K562 (cell line): ENCODE measurements around the gene SLC26A11. TPM values are rescaled to one million over a fixed set of nuclear protein-coding genes. Genes with fewer than 3 reads are reported as not detected.

Source experiments
- ATAC-seq: fragments of 200-7000 bp; cut with Tn5 transposase; 3 replicates; pipeline ENCODE4 v1.9.1; 2020; ENCODE audit warnings: moderate library complexity
- BruUV-seq: library from RNA; stranded (reverse); fragments of 400-500 nt; replicated peaks from 2 replicates; lab custom pipeline; 2021; lab: Mats Ljungman, UMichigan
- CTCF ChIA-PET: fragments of 300-600 bp; formaldehyde crosslinking; extraction: SDS; loops from one replicate; lab custom pipeline; 2021; ENCODE audit warnings: low intra/inter-chr PET ratio; lab: Yijun Ruan, JAX
- POLR2A ChIA-PET: fragments of 300-600, 350-650 bp; sonication (Branson Sonifier 250); formaldehyde crosslinking; extraction: SDS; loops from one replicate; lab custom pipeline; 2021; ENCODE audit warnings: antibody characterized with exemption, inconsistent platforms; lab: Yijun Ruan, JAX
- DNase-seq, 4 experiments: peaks; one replicate each; pipeline versions ENCODE4 v3.0.0 to v3.0.0-alpha.2; 2011 to 2018; ENCODE audit warnings: low spot score in 3 of 4, mixed read lengths in 3 of 4; ENCODE audit errors: extremely low read depth in 1 of 4
- FAIRE-seq: peaks from 2 replicates; lab custom pipeline; 2011; peaks lifted over from hg19 to GRCh38; lab: Jason Lieb, UNC
- H2AFZ ChIP-seq: 2 replicates; pipeline ENCODE4 v1.6.0; 2011; ENCODE audit warnings: low read depth, low read length, control low read depth, inconsistent platforms
- H3K27ac ChIP-seq: fragments of 200-600 bp; 3 replicates; pipeline ENCODE4 v1.8.0; 2011; ENCODE audit warnings: low read depth, mild to moderate bottlenecking, control low read depth, inconsistent platforms, low read length, moderate library complexity, mixed read lengths; ENCODE audit errors: extremely low read depth
- H3K27me3 ChIP-seq, 2 experiments: fragments of 300-600 bp in 1 of 2; 2 replicates in 1 of 2; 3 replicates in 1 of 2; pipeline versions ENCODE4 v1.6.0 to v1.8.0; 2011; ENCODE audit warnings: inconsistent platforms in 2 of 2, low read length in 2 of 2, mild to moderate bottlenecking in 1 of 2, mixed read lengths in 1 of 2, moderate library complexity in 1 of 2; ENCODE audit not compliant: control insufficient read depth in 2 of 2, insufficient read depth in 2 of 2
- H3K36me3 ChIP-seq: fragments of 300-600 bp; 3 replicates; pipeline ENCODE4 v1.8.0; 2011; ENCODE audit warnings: mild to moderate bottlenecking, low read length, inconsistent platforms; ENCODE audit not compliant: control insufficient read depth, insufficient read depth
- H3K4me1 ChIP-seq, 2 experiments: fragments of 200-600 bp in 1 of 2; replicated peaks in 1 of 2; 2 replicates in 1 of 2; 3 replicates in 1 of 2; pipeline versions ENCODE4 v1.5.1 to v1.8.0; 2011; ENCODE audit warnings: inconsistent platforms in 2 of 2, low read length in 2 of 2, mild to moderate bottlenecking in 1 of 2, mixed read lengths in 1 of 2, moderate library complexity in 1 of 2; ENCODE audit not compliant: control insufficient read depth in 2 of 2, insufficient read depth in 2 of 2
- H3K4me2 ChIP-seq: 2 replicates; pipeline ENCODE4 v1.6.1; 2011; ENCODE audit warnings: low read length, control low read depth, inconsistent platforms, mixed read lengths; ENCODE audit not compliant: insufficient read depth
- H3K4me3 ChIP-seq: fragments of 200-600 bp; sonication (generic), shearing (Covaris generic); 2 replicates; pipeline ENCODE4 v1.5.1; 2016; ENCODE audit warnings: control low read depth, inconsistent platforms
- H3K79me2 ChIP-seq: fragments of 200-600 bp; 3 replicates; pipeline ENCODE4 v1.8.0; 2011; ENCODE audit warnings: low read length, inconsistent platforms; ENCODE audit not compliant: control insufficient read depth, insufficient read depth
- H3K9ac ChIP-seq, 2 experiments: 2 replicates each; pipeline versions ENCODE4 v1.6.0 to v1.6.1; 2011; ENCODE audit warnings: low read depth in 2 of 2, low read length in 2 of 2, control low read depth in 1 of 2, inconsistent platforms in 1 of 2, mild to moderate bottlenecking in 1 of 2, mixed read lengths in 1 of 2; ENCODE audit not compliant: insufficient read depth in 1 of 2
- H3K9me1 ChIP-seq: one replicate; pipeline ENCODE4 v1.6.0; 2011; ENCODE audit warnings: inconsistent platforms, mild to moderate bottlenecking, low read length, moderate library complexity; ENCODE audit not compliant: control insufficient read depth, insufficient read depth
- H3K9me3 ChIP-seq: replicated peaks from 2 replicates; pipeline ENCODE4 v1.5.1; 2011; ENCODE audit warnings: low read depth, low read length, inconsistent platforms; ENCODE audit not compliant: control insufficient read depth, insufficient read depth
- H4K20me1 ChIP-seq: replicated peaks from 2 replicates; pipeline ENCODE4 v1.6.1; 2011; ENCODE audit warnings: low read length, inconsistent platforms, mixed read lengths; ENCODE audit not compliant: control insufficient read depth, insufficient read depth
- CBFA2T3 ChIP-seq: fragments of 450-650 bp; IDR thresholded peaks from 2 replicates; pipeline ENCODE4 v1.6.1; 2017
- CBFB ChIP-seq: sonication (generic); formaldehyde crosslinking; IDR thresholded peaks from 2 replicates; pipeline ENCODE4 v1.4.0; 2020; ENCODE audit warnings: mild to moderate bottlenecking, missing genetic modification reagents
- DDX20 ChIP-seq: fragments of 450-650 bp; IDR thresholded peaks from 2 replicates; pipeline ENCODE4 v1.6.1; 2016; ENCODE audit warnings: missing genetic modification characterization, low read depth, mild to moderate bottlenecking, missing compliant biosample characterization, moderate library complexity
- DIDO1 ChIP-seq: fragments of 450-650 bp; IDR thresholded peaks from 2 replicates; pipeline ENCODE4 v1.6.1; 2016; ENCODE audit warnings: low read depth, missing biosample characterization, missing genetic modification characterization
- FOXJ3 ChIP-seq: sonication (generic); formaldehyde crosslinking; IDR thresholded peaks from 2 replicates; pipeline ENCODE4 v1.4.0; 2020; ENCODE audit warnings: mild to moderate bottlenecking, missing genetic modification reagents
- HEY1 ChIP-seq: fragments of 250-450 bp; sonication (Bioruptor Pico); IDR thresholded peaks from 2 replicates; pipeline ENCODE4 v1.5.0; 2020; ENCODE audit warnings: mild to moderate bottlenecking, moderate library complexity, borderline replicate concordance
- JUNB ChIP-seq: fragments of 450-650 bp; formaldehyde crosslinking; conservative IDR thresholded peaks from 2 replicates; pipeline ENCODE4 v1.4.0; 2020; ENCODE audit warnings: mild to moderate bottlenecking
- POLR2AphosphoS5 ChIP-seq: IDR thresholded peaks from 2 replicates; pipeline ENCODE4 v1.6.1; 2011; ENCODE audit warnings: mild to moderate bottlenecking, low read depth, low read length, moderate library complexity; ENCODE audit not compliant: control insufficient read depth, insufficient read depth
- RAD21 ChIP-seq, 2 experiments: fragments of 250-450 bp in 1 of 2; fragments of 450-650 bp in 1 of 2; sonication (Bioruptor Pico) in 1 of 2; formaldehyde crosslinking in 1 of 2; IDR thresholded peaks in 1 of 2; conservative IDR thresholded peaks in 1 of 2; 2 replicates each; pipeline versions ENCODE4 v1.4.0 to v1.8.0; 2020 to 2022; ENCODE audit warnings: mild to moderate bottlenecking in 2 of 2, moderate library complexity in 1 of 2
- RBM39 ChIP-seq: fragments of 200-400 bp; formaldehyde crosslinking; optimal IDR thresholded peaks from 2 replicates; pipeline ENCODE3; 2018; ENCODE audit warnings: low read depth, low read length
- ZBTB1 ChIP-seq: sonication (generic); formaldehyde crosslinking; IDR thresholded peaks from 2 replicates; pipeline ENCODE4 v1.8.1; 2023; ENCODE audit warnings: missing genetic modification reagents, low read depth, mild to moderate bottlenecking, borderline replicate concordance
- ZNF146 ChIP-seq: IDR thresholded peaks from one replicate; pipeline ENCODE4 v1.6.1; 2018; ENCODE audit warnings: missing compliant biosample characterization; ENCODE audit not compliant: unreplicated experiment
- ZNF354B ChIP-seq: fragments of 250-450 bp; sonication (Bioruptor Pico); IDR thresholded peaks from 2 replicates; pipeline ENCODE4 v1.4.0; 2020
- ZNF561 ChIP-seq: fragments of 450-650 bp; formaldehyde crosslinking; conservative IDR thresholded peaks from 2 replicates; pipeline ENCODE4 v1.4.0; 2020; ENCODE audit warnings: mild to moderate bottlenecking, moderate library complexity
- WGBS: fragments of 100-300 bp; shearing (Covaris generic); methylation state at CpG from one replicate; pipeline ENCODE4 v1.1.6; 2016; ENCODE audit warnings: low coverage, mixed read lengths; ENCODE audit not compliant: insufficient coverage; ENCODE audit errors: missing lambda C conversion rate; 5-methylcytosine and 5-hydroxymethylcytosine counted together
- in situ Hi-C: fragments of 300-500 bp; cut with MboI; formaldehyde crosslinking; loops from 4 replicates; pipeline ENCODE4 v1.15.0; 2018; ENCODE audit warnings: inconsistent platforms, mixed read lengths
- intact Hi-C: fragments of 100-400 bp; cut with micrococcal nuclease; formaldehyde crosslinking; loops from 2 replicates; pipeline ENCODE4 v1.14.2; 2022
- polyA plus RNA-seq, 8 experiments: library from polyadenylated mRNA; depleted of rRNA in 4 of 8; stranded (reverse) in 5 of 8; unstranded in 3 of 8; fragments of >200 nt; fragmentation: Nextera tagmentation in 2 of 8; fragmentation: Illumina TruSeq in 1 of 8; extraction: Ambion mirVana in 2 of 8; extraction: Trizol in 1 of 8; gene quantifications; 2 replicates each; pipeline versions ENCODE4 v1.2.1 to v1.2.3, GENCODE V29; 2011 to 2014; ENCODE audit warnings: inconsistent platforms in 1 of 8, missing spikeins in 1 of 8
- total RNA-seq, 7 experiments: library from RNA; depleted of rRNA in 6 of 7; stranded (reverse); fragments of >200 nt in 6 of 7; fragmentation: Illumina TruSeq in 2 of 7; extraction: Trizol in 2 of 7; gene quantifications; 2 replicates each; pipeline versions ENCODE4 v1.2.1 to v1.2.3, GENCODE V29; 2011 to 2021; ENCODE audit warnings: low replicate concordance in 1 of 7
- TF ChIP-seq, protein P1 (sequence below): sonication (generic); formaldehyde crosslinking; IDR thresholded peaks from 2 replicates; pipeline ENCODE4 v1.8.1; 2023; ENCODE audit warnings: missing genetic modification reagents, mild to moderate bottlenecking, borderline replicate concordance
- TF ChIP-seq, protein P2 (sequence below): fragments of 250-450 bp; sonication (Bioruptor Pico); IDR thresholded peaks from 2 replicates; pipeline ENCODE4 v1.4.0; 2020; ENCODE audit warnings: borderline replicate concordance

SLC26A11 gene
- total and polyA plus RNA-seq, 9 of the 15 experiments (the other 6 are each of a cell fraction or from before 2014, with no cell fraction given): 0.06 to 3.1 (median 1.2) TPM; not detected in 1

DNA sequence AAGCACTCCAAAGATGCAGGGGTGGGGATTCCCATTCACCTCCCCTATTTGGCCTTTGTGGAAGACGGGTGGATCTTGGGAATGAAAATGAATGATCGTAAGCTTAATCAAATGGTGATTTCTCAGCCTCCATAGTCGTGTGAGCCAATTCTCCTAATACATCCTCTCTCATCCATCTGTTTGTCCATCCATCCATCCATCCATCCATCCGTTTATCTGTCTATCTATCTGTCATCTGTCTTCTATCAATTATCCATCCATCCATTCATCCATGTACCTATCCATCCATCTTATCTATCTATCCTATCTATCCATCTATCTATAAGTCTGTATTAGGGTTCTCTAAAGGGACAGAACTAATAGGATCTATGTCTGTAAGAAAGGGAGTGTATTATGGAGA lies 48.2 kb downstream of the SLC26A11 start:
- CTCF ChIA-PET: no interaction called here
- no peak overlapping the region for H2AFZ ChIP-seq
- H3K9me1 ChIP-seq: no peaks in the 10 kb centered on the region
- FAIRE-seq (no peak), ATAC-seq (no peak)
- H3K4me1 ChIP-seq: peaks cover 2 to 21% of the 10 kb centered on the region in 2 experiments; a peak in 3 of 5 replicates
- in situ Hi-C loops: no loop called here
- no peaks in the 10 kb centered on the region for H3K27me3 ChIP-seq
- H3K9me3 ChIP-seq: no peaks in the 10 kb centered on the region
- peaks cover 26% of the 10 kb centered on the region; the same call in 2 of the 3 replicates for H3K36me3 ChIP-seq
- POLR2A ChIA-PET: interaction anchor here (0.7 to 0.9 kb wide), 2 partner anchors 41 to 1720 kb away, joined by 3 to 6 read pairs; no protein-coding TSS in a partner anchor
- 63% methylated on average over 4 of the region's 4 CpGs for WGBS
- H3K4me2 ChIP-seq: no peak overlapping the region
- no peaks in the 10 kb centered on the region for H4K20me1 ChIP-seq
- no peak overlapping the region for H3K4me3 ChIP-seq
- no peak for TF ChIP-seq DIDO1 (tag)
- no peak for TF ChIP-seq HEY1 (CRISPR knock-in tag)
- TF ChIP-seq, protein P1, sequence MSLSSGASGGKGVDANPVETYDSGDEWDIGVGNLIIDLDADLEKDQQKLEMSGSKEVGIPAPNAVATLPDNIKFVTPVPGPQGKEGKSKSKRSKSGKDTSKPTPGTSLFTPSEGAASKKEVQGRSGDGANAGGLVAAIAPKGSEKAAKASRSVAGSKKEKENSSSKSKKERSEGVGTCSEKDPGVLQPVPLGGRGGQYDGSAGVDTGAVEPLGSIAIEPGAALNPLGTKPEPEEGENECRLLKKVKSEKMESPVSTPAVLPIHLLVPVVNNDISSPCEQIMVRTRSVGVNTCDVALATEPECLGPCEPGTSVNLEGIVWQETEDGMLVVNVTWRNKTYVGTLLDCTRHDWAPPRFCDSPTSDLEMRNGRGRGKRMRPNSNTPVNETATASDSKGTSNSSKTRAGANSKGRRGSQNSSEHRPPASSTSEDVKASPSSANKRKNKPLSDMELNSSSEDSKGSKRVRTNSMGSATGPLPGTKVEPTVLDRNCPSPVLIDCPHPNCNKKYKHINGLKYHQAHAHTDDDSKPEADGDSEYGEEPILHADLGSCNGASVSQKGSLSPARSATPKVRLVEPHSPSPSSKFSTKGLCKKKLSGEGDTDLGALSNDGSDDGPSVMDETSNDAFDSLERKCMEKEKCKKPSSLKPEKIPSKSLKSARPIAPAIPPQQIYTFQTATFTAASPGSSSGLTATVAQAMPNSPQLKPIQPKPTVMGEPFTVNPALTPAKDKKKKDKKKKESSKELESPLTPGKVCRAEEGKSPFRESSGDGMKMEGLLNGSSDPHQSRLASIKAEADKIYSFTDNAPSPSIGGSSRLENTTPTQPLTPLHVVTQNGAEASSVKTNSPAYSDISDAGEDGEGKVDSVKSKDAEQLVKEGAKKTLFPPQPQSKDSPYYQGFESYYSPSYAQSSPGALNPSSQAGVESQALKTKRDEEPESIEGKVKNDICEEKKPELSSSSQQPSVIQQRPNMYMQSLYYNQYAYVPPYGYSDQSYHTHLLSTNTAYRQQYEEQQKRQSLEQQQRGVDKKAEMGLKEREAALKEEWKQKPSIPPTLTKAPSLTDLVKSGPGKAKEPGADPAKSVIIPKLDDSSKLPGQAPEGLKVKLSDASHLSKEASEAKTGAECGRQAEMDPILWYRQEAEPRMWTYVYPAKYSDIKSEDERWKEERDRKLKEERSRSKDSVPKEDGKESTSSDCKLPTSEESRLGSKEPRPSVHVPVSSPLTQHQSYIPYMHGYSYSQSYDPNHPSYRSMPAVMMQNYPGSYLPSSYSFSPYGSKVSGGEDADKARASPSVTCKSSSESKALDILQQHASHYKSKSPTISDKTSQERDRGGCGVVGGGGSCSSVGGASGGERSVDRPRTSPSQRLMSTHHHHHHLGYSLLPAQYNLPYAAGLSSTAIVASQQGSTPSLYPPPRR (CRISPR knock-in tag): no peak
- no peak for TF ChIP-seq RBM39
- TF ChIP-seq JUNB (CRISPR knock-in tag): no peak
- no peak for TF ChIP-seq ZBTB1
- no peak for TF ChIP-seq ZNF561 (CRISPR knock-in tag)
- no peak for TF ChIP-seq DDX20 (tag)
- TF ChIP-seq FOXJ3 (CRISPR knock-in tag): no peak
- TF ChIP-seq RAD21 (CRISPR knock-in tag; conservative IDR thresholded peaks at IDR 0.05 in 1 of 2, IDR thresholded peaks at IDR 0.05 in 1 of 2): no peak
- no peak for TF ChIP-seq CBFA2T3
- TF ChIP-seq ZNF354B (CRISPR knock-in tag): no peak
- TF ChIP-seq, protein P2, sequence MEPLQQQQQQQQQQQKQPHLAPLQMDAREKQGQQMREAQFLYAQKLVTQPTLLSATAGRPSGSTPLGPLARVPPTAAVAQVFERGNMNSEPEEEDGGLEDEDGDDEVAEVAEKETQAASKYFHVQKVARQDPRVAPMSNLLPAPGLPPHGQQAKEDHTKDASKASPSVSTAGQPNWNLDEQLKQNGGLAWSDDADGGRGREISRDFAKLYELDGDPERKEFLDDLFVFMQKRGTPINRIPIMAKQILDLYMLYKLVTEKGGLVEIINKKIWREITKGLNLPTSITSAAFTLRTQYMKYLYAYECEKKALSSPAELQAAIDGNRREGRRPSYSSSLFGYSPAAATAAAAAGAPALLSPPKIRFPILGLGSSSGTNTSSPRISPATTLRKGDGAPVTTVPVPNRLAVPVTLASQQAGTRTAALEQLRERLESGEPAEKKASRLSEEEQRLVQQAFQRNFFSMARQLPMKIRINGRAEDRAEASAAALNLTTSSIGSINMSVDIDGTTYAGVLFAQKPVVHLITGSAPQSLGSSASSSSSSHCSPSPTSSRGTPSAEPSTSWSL: no peak
- no peak for TF ChIP-seq ZNF146 (CRISPR knock-in tag)
- no peak for TF ChIP-seq POLR2AphosphoS5
- no peak for TF ChIP-seq CBFB (CRISPR knock-in tag)
- TF ChIP-seq, all 486 proteins: peak for 0
- BruUV-seq: no TSS peak
- no peak overlapping the region for H3K9ac ChIP-seq
- no peak overlapping the region for H3K27ac ChIP-seq
- intact Hi-C loops: no loop called here
- no peaks in the 10 kb centered on the region; the same call in 2 of the 3 replicates for H3K79me2 ChIP-seq
- no peak for DNase-seq
